Smooth muscle cell (in vitro differentiated cells): ENCODE measurements around the gene FBRSL1. TPM values are rescaled to one million over a fixed set of nuclear protein-coding genes. Genes with fewer than 3 reads are reported as not detected.

Experiments used
- DNase-seq: peaks from one replicate; lab custom pipeline; 2025; ENCODE audit not compliant: unreplicated experiment; lab: John Stamatoyannopoulos, UW
- H2AFZ ChIP-seq: fragments of 200-600 bp; sonication (generic); 2 replicates; pipeline ENCODE4 v1.6.0; 2016; ENCODE audit warnings: antibody characterized with exemption, low read depth, mild to moderate bottlenecking
- H3F3A ChIP-seq: fragments of 200-600 bp; sonication (generic); 2 replicates; pipeline ENCODE4 v1.6.0; 2017; ENCODE audit warnings: antibody characterized with exemption, low read depth
- H3K27ac ChIP-seq: fragments of 200-600 bp; sonication (generic); 2 replicates; pipeline ENCODE4 v1.5.1; 2016; ENCODE audit warnings: low read depth, mild to moderate bottlenecking
- H3K27me3 ChIP-seq: fragments of 200-600 bp; sonication (generic); 2 replicates; pipeline ENCODE4 v1.6.1; 2016; ENCODE audit warnings: low read depth, mild to moderate bottlenecking
- H3K36me3 ChIP-seq: fragments of 200-600 bp; sonication (generic); 2 replicates; pipeline ENCODE4 v1.5.1; 2016; ENCODE audit warnings: low read depth
- H3K4me1 ChIP-seq: fragments of 200-600 bp; sonication (generic); 2 replicates; pipeline ENCODE4 v1.5.1; 2016; ENCODE audit warnings: low read depth
- H3K4me2 ChIP-seq: fragments of 200-600 bp; sonication (generic); 2 replicates; pipeline ENCODE4 v1.6.0; 2016; ENCODE audit warnings: mild to moderate bottlenecking
- H3K4me3 ChIP-seq: fragments of 200-600 bp; sonication (generic); 2 replicates; pipeline ENCODE4 v1.5.1; 2016; ENCODE audit warnings: mild to moderate bottlenecking
- H3K79me2 ChIP-seq: fragments of 200-600 bp; sonication (generic); 2 replicates; pipeline ENCODE4 v1.6.0; 2016; ENCODE audit warnings: low read depth, mild to moderate bottlenecking
- H3K9ac ChIP-seq: fragments of 200-600 bp; sonication (generic); 2 replicates; pipeline ENCODE4 v1.6.0; 2016; ENCODE audit warnings: low read depth
- H3K9me3 ChIP-seq: fragments of 200-600 bp; sonication (generic); replicated peaks from 2 replicates; pipeline ENCODE4 v1.5.1; 2016; ENCODE audit warnings: low read depth
- H4K20me1 ChIP-seq: fragments of 200-600 bp; sonication (generic); 2 replicates; pipeline ENCODE4 v1.6.0; 2016; ENCODE audit warnings: low read depth
- WGBS: methylation state at CpG from one replicate; pipeline ENCODE4 v1.1.7; 2016; ENCODE audit warnings: low lambda C conversion rate; 5-methylcytosine and 5-hydroxymethylcytosine counted together
- polyA plus RNA-seq: library from polyadenylated mRNA; unstranded; fragments of >200 nt; fragmentation: Nextera tagmentation; extraction: Ambion mirVana; gene quantifications from 2 replicates; pipeline ENCODE4 v1.2.1, GENCODE V29; 2016
- total RNA-seq: library from RNA; depleted of rRNA; stranded (reverse); fragments of >200 nt; gene quantifications from 2 replicates; pipeline ENCODE4 v1.2.3, GENCODE V29; 2014
- TF ChIP-seq, protein P1 (sequence below): fragments of 200-600 bp; sonication (generic); IDR thresholded peaks from 2 replicates; pipeline ENCODE4 v1.5.1; 2017; ENCODE audit warnings: borderline replicate concordance, mild to moderate bottlenecking, antibody characterized with exemption; ENCODE audit not compliant: insufficient read depth, poor library complexity, severe bottlenecking

Gene FBRSL1
- total and polyA plus RNA-seq, 2 experiments from 2014 or later, result 7.9 to 17.6 TPM

DNA sequence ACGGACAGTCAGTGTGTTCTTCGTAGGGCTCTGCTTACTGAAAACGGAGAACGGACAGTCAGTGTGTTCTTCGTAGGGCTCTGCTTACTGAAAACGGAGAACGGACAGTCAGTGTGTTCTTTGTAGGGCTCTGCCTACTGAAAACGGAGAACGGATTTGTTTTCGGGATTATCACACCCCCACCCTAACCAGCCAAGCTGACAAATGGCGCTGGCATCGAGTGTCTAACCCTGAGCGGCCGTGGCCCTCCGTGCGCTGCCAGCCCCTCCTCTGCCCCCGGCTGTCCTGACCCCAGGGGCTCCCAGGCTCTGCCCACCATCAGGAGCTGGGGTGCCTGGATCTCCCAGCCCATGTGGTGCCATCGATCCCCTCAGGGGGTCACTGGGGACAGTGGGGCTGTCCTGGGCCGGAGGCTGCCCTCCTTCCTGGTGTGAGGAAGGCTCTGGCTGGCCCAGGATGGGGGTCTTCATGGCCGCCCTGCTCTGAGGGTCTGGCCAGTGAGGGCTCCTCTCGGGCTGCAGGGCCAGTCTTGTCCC lies 57.3 kb downstream of the FBRSL1 start:
- WGBS, result 95% methylated on average over 21 of the region's 21 CpGs
- H2AFZ ChIP-seq, result no peak overlapping the region
- no peaks in the 10 kb centered on the region for H3K79me2 ChIP-seq
- H3K9me3 ChIP-seq, result no peaks in the 10 kb centered on the region
- H3K9ac ChIP-seq, result no peak overlapping the region
- DNase-seq, result no peak
- no peaks in the 10 kb centered on the region for H3K27me3 ChIP-seq
- peaks cover 94% of the 10 kb centered on the region for H4K20me1 ChIP-seq
- H3K27ac ChIP-seq, result no peak overlapping the region
- no peaks in the 10 kb centered on the region for H3K4me1 ChIP-seq
- no peaks in the 10 kb centered on the region for H3K36me3 ChIP-seq
- TF ChIP-seq, protein P1, sequence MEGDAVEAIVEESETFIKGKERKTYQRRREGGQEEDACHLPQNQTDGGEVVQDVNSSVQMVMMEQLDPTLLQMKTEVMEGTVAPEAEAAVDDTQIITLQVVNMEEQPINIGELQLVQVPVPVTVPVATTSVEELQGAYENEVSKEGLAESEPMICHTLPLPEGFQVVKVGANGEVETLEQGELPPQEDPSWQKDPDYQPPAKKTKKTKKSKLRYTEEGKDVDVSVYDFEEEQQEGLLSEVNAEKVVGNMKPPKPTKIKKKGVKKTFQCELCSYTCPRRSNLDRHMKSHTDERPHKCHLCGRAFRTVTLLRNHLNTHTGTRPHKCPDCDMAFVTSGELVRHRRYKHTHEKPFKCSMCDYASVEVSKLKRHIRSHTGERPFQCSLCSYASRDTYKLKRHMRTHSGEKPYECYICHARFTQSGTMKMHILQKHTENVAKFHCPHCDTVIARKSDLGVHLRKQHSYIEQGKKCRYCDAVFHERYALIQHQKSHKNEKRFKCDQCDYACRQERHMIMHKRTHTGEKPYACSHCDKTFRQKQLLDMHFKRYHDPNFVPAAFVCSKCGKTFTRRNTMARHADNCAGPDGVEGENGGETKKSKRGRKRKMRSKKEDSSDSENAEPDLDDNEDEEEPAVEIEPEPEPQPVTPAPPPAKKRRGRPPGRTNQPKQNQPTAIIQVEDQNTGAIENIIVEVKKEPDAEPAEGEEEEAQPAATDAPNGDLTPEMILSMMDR, result no peak
- no peak overlapping the region for H3K4me2 ChIP-seq
- H3K4me3 ChIP-seq, result no peak overlapping the region
- H3F3A ChIP-seq, result no peaks in the 10 kb centered on the region

DNA sequence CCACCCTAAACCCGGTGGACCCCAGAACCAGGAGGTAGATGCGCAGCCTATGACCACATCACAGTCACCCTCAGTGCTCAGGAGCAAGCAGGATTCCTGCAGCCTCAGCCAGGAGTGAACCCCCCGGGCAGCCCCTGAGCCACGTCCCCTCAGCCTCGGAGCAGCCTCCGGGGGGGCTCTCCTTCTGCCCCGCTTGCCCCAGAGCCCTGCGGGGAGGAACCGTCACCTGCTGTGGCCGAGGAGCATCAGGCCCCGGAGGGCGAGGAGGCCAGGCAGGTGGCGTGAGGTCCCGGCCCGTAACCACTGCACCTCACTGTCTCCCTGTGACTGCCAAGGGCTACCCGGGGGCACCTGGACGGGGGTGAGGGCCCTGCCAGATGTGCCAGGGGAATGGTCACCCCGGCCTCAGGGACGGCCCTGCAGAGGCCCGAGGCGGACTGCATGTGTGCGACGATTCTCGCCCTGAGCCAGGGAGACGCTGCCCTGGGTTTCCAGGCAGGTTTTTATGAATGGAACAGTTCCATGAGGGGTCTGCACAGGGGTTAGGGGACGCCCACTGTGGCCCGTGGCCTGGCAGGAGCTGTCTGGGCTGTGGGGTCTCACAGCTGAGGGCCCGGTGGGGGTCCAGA lies 58.6 kb downstream of the FBRSL1 start:
- TF ChIP-seq, protein P1, result no peak
- Histone ChIP-seq H3K4me2 (no peak overlapping the region), H3K27ac (no peak overlapping the region), H3K4me1 (no peaks in the 10 kb centered on the region), H3K4me3 (no peak overlapping the region), H3K36me3 (no peaks in the 10 kb centered on the region), H2AFZ (no peak overlapping the region), H3K27me3 (no peaks in the 10 kb centered on the region), H4K20me1 (peaks cover 81% of the 10 kb centered on the region), H3F3A (no peaks in the 10 kb centered on the region), H3K79me2 (no peaks in the 10 kb centered on the region), H3K9ac (no peak overlapping the region), H3K9me3 (no peaks in the 10 kb centered on the region)
- DNase-seq, result no peak
- WGBS, result 95% methylated on average over 28 of the region's 28 CpGs

- Histone ChIP-seq H3K4me2 (no peak overlapping the region), H3K79me2 (no peaks in the 10 kb centered on the region), H3K27ac (no peak overlapping the region), H2AFZ (no peak overlapping the region), H3K9me3 (no peaks in the 10 kb centered on the region), H3K27me3 (no peaks in the 10 kb centered on the region), H3K9ac (no peak overlapping the region), H3F3A (no peaks in the 10 kb centered on the region), H3K36me3 (no peaks in the 10 kb centered on the region), H4K20me1 (peaks cover 78% of the 10 kb centered on the region), H3K4me1 (no peaks in the 10 kb centered on the region), H3K4me3 (no peak overlapping the region)
- 97% methylated on average over 32 of the region's 33 CpGs for WGBS
- no peak for DNase-seq
- TF ChIP-seq, protein P1, result no peak
Observed at GRCh38 chr12:132549059-132549458, 59.1 kb downstream of the FBRSL1 start.
